SK-N-MC (cell line): ENCODE data around the gene RBM20.

Experiments used
- EZH2 ChIP-seq: fragments of 200-600 bp; sonication (generic); IDR thresholded peaks from one replicate; pipeline ENCODE4 v1.6.1; 2017; ENCODE audit warnings: antibody characterized with exemption
- POLR2AphosphoS5 ChIP-seq: IDR thresholded peaks from 2 replicates; pipeline ENCODE4 v1.6.1; 2012; ENCODE audit warnings: mild to moderate bottlenecking, low read depth, low read length, borderline replicate concordance

DNA sequence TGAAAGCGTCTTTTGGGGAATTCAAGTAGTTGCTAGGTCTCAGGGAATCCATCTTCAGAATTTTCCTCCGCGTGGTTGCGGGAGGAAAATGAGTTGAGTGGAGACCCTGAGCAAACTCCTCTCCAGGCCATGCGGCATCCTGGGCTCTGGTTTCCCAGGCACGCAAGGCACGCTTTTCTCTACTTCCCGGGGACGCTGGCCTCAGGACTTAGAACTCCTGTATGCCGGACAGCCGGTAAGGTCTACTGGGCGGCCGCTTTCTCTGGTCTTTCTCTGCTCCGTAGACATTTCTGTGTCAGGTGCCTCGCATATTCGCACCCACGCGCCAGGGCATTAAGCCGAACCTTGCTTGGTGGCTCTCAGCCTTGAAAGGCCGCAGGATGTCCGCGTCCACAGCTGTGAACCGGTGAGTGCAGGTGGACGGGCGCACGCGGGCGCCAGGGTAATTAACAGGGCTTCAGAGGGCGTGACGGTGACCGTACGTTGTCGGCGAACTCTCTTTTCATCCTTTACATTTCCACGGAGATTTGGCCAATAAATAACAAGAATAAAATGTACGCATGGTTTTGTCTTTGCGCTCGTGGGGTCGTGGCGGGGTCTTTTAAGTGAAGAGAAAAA is 992 bp upstream of the RBM20 start:
- TF ChIP-seq POLR2AphosphoS5 (no peak), EZH2 (no peak)
